ENCODE results near the gene STAT2. TPM values are rescaled to one million over a fixed set of nuclear protein-coding genes. Genes with fewer than 3 reads are reported as not detected.

STAT2 gene
- total and polyA plus RNA-seq, 2 of the 13 experiments (the other 11 are each of a cell fraction or from before 2014, with no cell fraction given) = 43.5 to 84.6 TPM

DNA sequence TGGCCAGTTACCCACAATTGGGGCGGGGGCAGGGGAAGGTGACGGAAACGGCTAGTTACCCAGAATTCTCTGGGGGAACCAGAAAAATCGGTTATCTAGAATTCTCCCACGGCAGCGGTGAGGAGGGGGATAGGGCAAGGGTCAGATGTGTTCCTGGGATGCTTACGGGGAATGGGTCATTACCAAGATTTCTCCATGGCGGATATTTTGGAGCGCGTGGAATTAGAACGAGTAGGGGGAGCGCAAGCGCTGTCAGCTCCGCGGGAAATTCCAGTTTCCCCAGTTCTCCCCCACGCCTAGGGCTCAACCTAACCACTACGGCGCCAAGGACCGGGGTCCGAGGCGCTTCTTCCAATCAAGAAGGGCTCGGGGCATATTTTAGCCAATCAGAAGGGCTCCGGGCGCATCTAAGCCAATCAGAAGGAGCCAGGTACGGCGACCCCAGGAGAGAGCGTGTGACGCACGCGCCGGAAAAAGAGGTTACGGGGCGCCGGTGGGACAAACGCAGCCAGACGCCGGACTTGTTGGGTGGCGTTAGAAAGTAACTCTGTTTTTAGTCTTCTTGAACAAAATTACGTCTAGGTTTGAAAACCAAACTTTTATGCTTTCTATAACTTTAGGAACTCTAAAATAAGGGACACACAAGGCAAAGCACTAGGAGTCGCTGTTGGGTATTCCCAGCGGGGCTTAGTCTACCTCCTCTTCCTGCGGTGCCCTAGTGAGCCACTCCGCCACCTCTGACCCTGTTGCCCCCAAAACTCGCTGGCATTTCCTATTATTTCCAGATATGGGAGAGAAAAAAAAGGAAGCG, 26.0 kb downstream of the STAT2 start, which contains the start of gene PAN2 (continued):
- TF ChIP-seq, protein P1, sequence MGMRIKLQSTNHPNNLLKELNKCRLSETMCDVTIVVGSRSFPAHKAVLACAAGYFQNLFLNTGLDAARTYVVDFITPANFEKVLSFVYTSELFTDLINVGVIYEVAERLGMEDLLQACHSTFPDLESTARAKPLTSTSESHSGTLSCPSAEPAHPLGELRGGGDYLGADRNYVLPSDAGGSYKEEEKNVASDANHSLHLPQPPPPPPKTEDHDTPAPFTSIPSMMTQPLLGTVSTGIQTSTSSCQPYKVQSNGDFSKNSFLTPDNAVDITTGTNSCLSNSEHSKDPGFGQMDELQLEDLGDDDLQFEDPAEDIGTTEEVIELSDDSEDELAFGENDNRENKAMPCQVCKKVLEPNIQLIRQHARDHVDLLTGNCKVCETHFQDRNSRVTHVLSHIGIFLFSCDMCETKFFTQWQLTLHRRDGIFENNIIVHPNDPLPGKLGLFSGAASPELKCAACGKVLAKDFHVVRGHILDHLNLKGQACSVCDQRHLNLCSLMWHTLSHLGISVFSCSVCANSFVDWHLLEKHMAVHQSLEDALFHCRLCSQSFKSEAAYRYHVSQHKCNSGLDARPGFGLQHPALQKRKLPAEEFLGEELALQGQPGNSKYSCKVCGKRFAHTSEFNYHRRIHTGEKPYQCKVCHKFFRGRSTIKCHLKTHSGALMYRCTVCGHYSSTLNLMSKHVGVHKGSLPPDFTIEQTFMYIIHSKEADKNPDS (CRISPR knock-in tag; IDR thresholded peaks at IDR 0.05) = 0 out of 2 replicates have a peak, but pooled peaks have one; percentile 37
- TF ChIP-seq, protein P2, sequence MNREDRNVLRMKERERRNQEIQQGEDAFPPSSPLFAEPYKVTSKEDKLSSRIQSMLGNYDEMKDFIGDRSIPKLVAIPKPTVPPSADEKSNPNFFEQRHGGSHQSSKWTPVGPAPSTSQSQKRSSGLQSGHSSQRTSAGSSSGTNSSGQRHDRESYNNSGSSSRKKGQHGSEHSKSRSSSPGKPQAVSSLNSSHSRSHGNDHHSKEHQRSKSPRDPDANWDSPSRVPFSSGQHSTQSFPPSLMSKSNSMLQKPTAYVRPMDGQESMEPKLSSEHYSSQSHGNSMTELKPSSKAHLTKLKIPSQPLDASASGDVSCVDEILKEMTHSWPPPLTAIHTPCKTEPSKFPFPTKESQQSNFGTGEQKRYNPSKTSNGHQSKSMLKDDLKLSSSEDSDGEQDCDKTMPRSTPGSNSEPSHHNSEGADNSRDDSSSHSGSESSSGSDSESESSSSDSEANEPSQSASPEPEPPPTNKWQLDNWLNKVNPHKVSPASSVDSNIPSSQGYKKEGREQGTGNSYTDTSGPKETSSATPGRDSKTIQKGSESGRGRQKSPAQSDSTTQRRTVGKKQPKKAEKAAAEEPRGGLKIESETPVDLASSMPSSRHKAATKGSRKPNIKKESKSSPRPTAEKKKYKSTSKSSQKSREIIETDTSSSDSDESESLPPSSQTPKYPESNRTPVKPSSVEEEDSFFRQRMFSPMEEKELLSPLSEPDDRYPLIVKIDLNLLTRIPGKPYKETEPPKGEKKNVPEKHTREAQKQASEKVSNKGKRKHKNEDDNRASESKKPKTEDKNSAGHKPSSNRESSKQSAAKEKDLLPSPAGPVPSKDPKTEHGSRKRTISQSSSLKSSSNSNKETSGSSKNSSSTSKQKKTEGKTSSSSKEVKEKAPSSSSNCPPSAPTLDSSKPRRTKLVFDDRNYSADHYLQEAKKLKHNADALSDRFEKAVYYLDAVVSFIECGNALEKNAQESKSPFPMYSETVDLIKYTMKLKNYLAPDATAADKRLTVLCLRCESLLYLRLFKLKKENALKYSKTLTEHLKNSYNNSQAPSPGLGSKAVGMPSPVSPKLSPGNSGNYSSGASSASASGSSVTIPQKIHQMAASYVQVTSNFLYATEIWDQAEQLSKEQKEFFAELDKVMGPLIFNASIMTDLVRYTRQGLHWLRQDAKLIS (CRISPR knock-in tag; IDR thresholded peaks at IDR 0.05) = no peak
- TF ChIP-seq, protein P3, sequence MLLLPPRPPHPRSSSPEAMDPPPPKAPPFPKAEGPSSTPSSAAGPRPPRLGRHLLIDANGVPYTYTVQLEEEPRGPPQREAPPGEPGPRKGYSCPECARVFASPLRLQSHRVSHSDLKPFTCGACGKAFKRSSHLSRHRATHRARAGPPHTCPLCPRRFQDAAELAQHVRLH (CRISPR knock-in tag; IDR thresholded peaks at IDR 0.05; ENCODE audit: borderline replicate concordance, low read depth) = 0 out of 2 replicates have a peak, but pooled peaks have one; percentile 54
- 0 out of 2 replicates have a peak, but pooled peaks have one; percentile 44 for TF ChIP-seq ZNF614 (CRISPR knock-in tag; IDR thresholded peaks at IDR 0.05; ENCODE audit: borderline replicate concordance)
- TF ChIP-seq ZNF543 (CRISPR knock-in tag; IDR thresholded peaks at IDR 0.05) = 0 out of 2 replicates have a peak, but pooled peaks have one; percentile 46
- TF ChIP-seq ZNF703 (CRISPR knock-in tag; IDR thresholded peaks at IDR 0.05; ENCODE audit: borderline replicate concordance) = no peak
- TF ChIP-seq POLR2A (IDR thresholded peaks at IDR 0.05; ENCODE audit: insufficient read depth in 1 of 2, low read depth in 2 of 2, low read length in 2 of 2) = peak; percentile 72 to 74
- TF ChIP-seq, protein P4, sequence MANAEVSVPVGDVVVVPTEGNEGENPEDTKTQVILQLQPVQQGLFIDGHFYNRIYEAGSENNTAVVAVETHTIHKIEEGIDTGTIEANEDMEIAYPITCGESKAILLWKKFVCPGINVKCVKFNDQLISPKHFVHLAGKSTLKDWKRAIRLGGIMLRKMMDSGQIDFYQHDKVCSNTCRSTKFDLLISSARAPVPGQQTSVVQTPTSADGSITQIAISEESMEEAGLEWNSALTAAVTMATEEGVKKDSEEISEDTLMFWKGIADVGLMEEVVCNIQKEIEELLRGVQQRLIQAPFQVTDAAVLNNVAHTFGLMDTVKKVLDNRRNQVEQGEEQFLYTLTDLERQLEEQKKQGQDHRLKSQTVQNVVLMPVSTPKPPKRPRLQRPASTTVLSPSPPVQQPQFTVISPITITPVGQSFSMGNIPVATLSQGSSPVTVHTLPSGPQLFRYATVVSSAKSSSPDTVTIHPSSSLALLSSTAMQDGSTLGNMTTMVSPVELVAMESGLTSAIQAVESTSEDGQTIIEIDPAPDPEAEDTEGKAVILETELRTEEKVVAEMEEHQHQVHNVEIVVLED (CRISPR knock-in tag; IDR thresholded peaks at IDR 0.05; ENCODE audit: borderline replicate concordance) = peak; percentile 93
- 0 out of 2 replicates have a peak, but pooled peaks have one; percentile 37 for TF ChIP-seq GZF1 (CRISPR knock-in tag; IDR thresholded peaks at IDR 0.05)
- TF ChIP-seq RFX5 (IDR thresholded peaks at IDR 0.05; ENCODE audit: low read depth, low read length) = peak; percentile 66; the same call in 1 of the 2 replicates
- TF ChIP-seq FIP1L1 (IDR thresholded peaks at IDR 0.05; ENCODE audit: borderline replicate concordance, insufficient read depth, low read depth, low read length) = no peak
- 0 out of 2 replicates have a peak, but pooled peaks have one; percentile 22 for TF ChIP-seq RXRA (CRISPR knock-in tag; IDR thresholded peaks at IDR 0.05)
- TF ChIP-seq, protein P5, sequence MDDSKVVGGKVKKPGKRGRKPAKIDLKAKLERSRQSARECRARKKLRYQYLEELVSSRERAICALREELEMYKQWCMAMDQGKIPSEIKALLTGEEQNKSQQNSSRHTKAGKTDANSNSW (CRISPR knock-in tag; IDR thresholded peaks at IDR 0.05; ENCODE audit: borderline replicate concordance) = 0 out of 2 replicates have a peak, but pooled peaks have one; percentile 54
- peak; percentile 42; the same call in 1 of the 2 replicates for TF ChIP-seq SOX5 (CRISPR knock-in tag; IDR thresholded peaks at IDR 0.05; ENCODE audit: borderline replicate concordance)
- TF ChIP-seq ZSCAN9 (CRISPR knock-in tag; IDR thresholded peaks at IDR 0.05; ENCODE audit: borderline replicate concordance) = no peak; the same call in 1 of the 2 replicates
- no peak for TF ChIP-seq ZNF766 (CRISPR knock-in tag; IDR thresholded peaks at IDR 0.05; ENCODE audit: borderline replicate concordance)
- TF ChIP-seq ZNF329 (CRISPR knock-in tag; IDR thresholded peaks at IDR 0.05; ENCODE audit: low read depth) = no peak
- TF ChIP-seq SMC3 (IDR thresholded peaks at IDR 0.05; ENCODE audit: low read length) = peak; percentile 27
- no peak for TF ChIP-seq ZNF333 (CRISPR knock-in tag; IDR thresholded peaks at IDR 0.05; ENCODE audit: borderline replicate concordance)
